NCI-H2196 treated with DMSO at 0.1 percent for 48 hours (cell line): ENCODE data around the gene GID8.

ENCODE experiments used
- DNase-seq: peaks from one replicate; lab custom pipeline; 2025; ENCODE audit not compliant: unreplicated experiment; lab: John Stamatoyannopoulos, UW

Gene GID8

GRCh38 chr20:62902926-62903615 is 34.9 kb upstream of the GID8 start:
- no peak for DNase-seq

- no peak for DNase-seq
Measured at GRCh38 chr20:62905536-62906117, 32.3 kb upstream of the GID8 start.

GRCh38 chr20:62906209-62906608 is 31.7 kb upstream of the GID8 start:
- no peak for DNase-seq

GRCh38 chr20:62906647-62907375 is 31.1 kb upstream of the GID8 start:
- no peak for DNase-seq

- DNase-seq: no peak
Measured at GRCh38 chr20:62907384-62908317, 30.3 kb upstream of the GID8 start.

GRCh38 chr20:62908971-62909791 is 28.8 kb upstream of the GID8 start:
- DNase-seq: peak; percentile 22

- no peak for DNase-seq
Measured at GRCh38 chr20:62910217-62910766, 27.7 kb upstream of the GID8 start.

GRCh38 chr20:62910777-62911497 is 27.0 kb upstream of the GID8 start:
- no peak for DNase-seq

- no peak for DNase-seq
Measured at GRCh38 chr20:62911701-62912280, 26.2 kb upstream of the GID8 start.

- DNase-seq: no peak
Measured at GRCh38 chr20:62913043-62913630, 24.8 kb upstream of the GID8 start.

- DNase-seq: no peak
Measured at GRCh38 chr20:62914436-62914835, 23.5 kb upstream of the GID8 start.

GRCh38 chr20:62914970-62915457 is 22.9 kb upstream of the GID8 start:
- DNase-seq: peak; percentile 25

- no peak for DNase-seq
Measured at GRCh38 chr20:62916703-62917476, 21.1 kb upstream of the GID8 start.

GRCh38 chr20:62917720-62918119 is 20.2 kb upstream of the GID8 start:
- no peak for DNase-seq

GRCh38 chr20:62918147-62918546 is 19.8 kb upstream of the GID8 start:
- no peak for DNase-seq

- no peak for DNase-seq
Measured at GRCh38 chr20:62918831-62919230, 19.1 kb upstream of the GID8 start.

GRCh38 chr20:62920039-62920645 is 17.8 kb upstream of the GID8 start:
- DNase-seq: no peak
